CD1c-positive myeloid dendritic cell (primary cell): ENCODE data around the gene CWC27.
"Not testable (repeated sequence)": the region's sequence is repeated elsewhere in the genome, so short reads cannot be mapped to it uniquely, and the experiment has no call there.

Source experiments
- DNase-seq: peaks from one replicate; pipeline ENCODE4 v3.0.0-alpha.2; 2016; ENCODE audit errors: extremely low spot score

CWC27 gene

GRCh38 chr5:64788156-64788555 is 19.4 kb downstream of the CWC27 start:
- DNase-seq: no peak

- DNase-seq: no peak
Observed at GRCh38 chr5:64789457-64789856, 20.7 kb downstream of the CWC27 start.

GRCh38 chr5:64790210-64790609 is 21.5 kb downstream of the CWC27 start:
- no peak for DNase-seq

GRCh38 chr5:64792469-64792868 is 23.7 kb downstream of the CWC27 start:
- no peak for DNase-seq

- no peak for DNase-seq
Observed at GRCh38 chr5:64794053-64794770, 25.5 kb downstream of the CWC27 start.

GRCh38 chr5:64796301-64796700 is 27.6 kb downstream of the CWC27 start:
- no peak for DNase-seq

GRCh38 chr5:64800926-64801325 is 32.2 kb downstream of the CWC27 start:
- DNase-seq: no peak

- no peak for DNase-seq
Observed at GRCh38 chr5:64806537-64806936, 37.8 kb downstream of the CWC27 start.

- DNase-seq: no peak
Observed at GRCh38 chr5:64807520-64807919, 38.8 kb downstream of the CWC27 start.

GRCh38 chr5:64811050-64811640 is 42.4 kb downstream of the CWC27 start:
- DNase-seq: peak; percentile 63

GRCh38 chr5:64814073-64814472 is 45.3 kb downstream of the CWC27 start:
- DNase-seq: no peak

GRCh38 chr5:64818245-64818644 is 49.5 kb downstream of the CWC27 start:
- DNase-seq: no peak

- DNase-seq: not testable (repeated sequence)
Observed at GRCh38 chr5:64819345-64819744, 50.6 kb downstream of the CWC27 start.

- peak; percentile 17 for DNase-seq
Observed at GRCh38 chr5:64822320-64822719, 53.6 kb downstream of the CWC27 start.

GRCh38 chr5:64826541-64826940 is 57.8 kb downstream of the CWC27 start:
- DNase-seq: no peak

GRCh38 chr5:64827703-64828102 is 59.0 kb downstream of the CWC27 start:
- DNase-seq: no peak

- DNase-seq: not testable (repeated sequence)
Observed at GRCh38 chr5:64830650-64831049, 61.9 kb downstream of the CWC27 start.

- no peak for DNase-seq
Observed at GRCh38 chr5:64831996-64832395, 63.3 kb downstream of the CWC27 start.

GRCh38 chr5:64834037-64834436 is 65.3 kb downstream of the CWC27 start:
- DNase-seq: no peak

GRCh38 chr5:64834611-64835010 is 65.9 kb downstream of the CWC27 start:
- no peak for DNase-seq

- DNase-seq: no peak
Observed at GRCh38 chr5:64835266-64835665, 66.5 kb downstream of the CWC27 start.

- DNase-seq: no peak
Observed at GRCh38 chr5:64836190-64836755, 67.5 kb downstream of the CWC27 start.

GRCh38 chr5:64836786-64837185 is 68.1 kb downstream of the CWC27 start:
- DNase-seq: no peak
